Endothelial cell of umbilical vein (primary cell): ENCODE results near the gene TRDMT1.

Source experiments
- EZH2 ChIP-seq: IDR thresholded peaks from 2 replicates; pipeline ENCODE4 v1.6.1; 2012; ENCODE audit warnings: borderline replicate concordance, low read depth, mild to moderate bottlenecking, moderate library complexity, low read length, inconsistent platforms; ENCODE audit not compliant: severe bottlenecking
- JUN ChIP-seq: IDR thresholded peaks from 2 replicates; pipeline ENCODE4 v1.6.1; 2011; ENCODE audit warnings: borderline replicate concordance, low read depth; ENCODE audit not compliant: insufficient read length, insufficient read depth
- POLR2A ChIP-seq: IDR thresholded peaks from 2 replicates; pipeline ENCODE4 v1.6.1; 2012; ENCODE audit warnings: low read depth, mild to moderate bottlenecking, control low read depth, low read length
- POLR2AphosphoS5 ChIP-seq: IDR thresholded peaks from 2 replicates; pipeline ENCODE4 v1.6.1; 2012; ENCODE audit warnings: low read depth, mild to moderate bottlenecking, control low read depth, low read length, moderate library complexity; ENCODE audit not compliant: insufficient read depth
- TF ChIP-seq, protein P1 (sequence below), 2 donors: IDR thresholded peaks; 1 replicate in 1 of 2; 2 replicates in 1 of 2; pipeline ENCODE4 v1.5.1; 2011; ENCODE audit warnings: low read length in 2 of 2, mild to moderate bottlenecking in 2 of 2, moderate library complexity in 2 of 2, control low read depth in 1 of 2, inconsistent platforms in 1 of 2, low read depth in 1 of 2; ENCODE audit not compliant: insufficient read depth in 1 of 2; ENCODE audit errors: extremely low read depth in 1 of 2
- TF ChIP-seq, protein P2 (sequence below): IDR thresholded peaks from 2 replicates; pipeline ENCODE4 v1.6.1; 2011; ENCODE audit not compliant: insufficient read depth, insufficient read length

- TF ChIP-seq EZH2 (no peak), POLR2AphosphoS5 (no peak), POLR2A (no peak), JUN (no peak)
- TF ChIP-seq, protein P1, sequence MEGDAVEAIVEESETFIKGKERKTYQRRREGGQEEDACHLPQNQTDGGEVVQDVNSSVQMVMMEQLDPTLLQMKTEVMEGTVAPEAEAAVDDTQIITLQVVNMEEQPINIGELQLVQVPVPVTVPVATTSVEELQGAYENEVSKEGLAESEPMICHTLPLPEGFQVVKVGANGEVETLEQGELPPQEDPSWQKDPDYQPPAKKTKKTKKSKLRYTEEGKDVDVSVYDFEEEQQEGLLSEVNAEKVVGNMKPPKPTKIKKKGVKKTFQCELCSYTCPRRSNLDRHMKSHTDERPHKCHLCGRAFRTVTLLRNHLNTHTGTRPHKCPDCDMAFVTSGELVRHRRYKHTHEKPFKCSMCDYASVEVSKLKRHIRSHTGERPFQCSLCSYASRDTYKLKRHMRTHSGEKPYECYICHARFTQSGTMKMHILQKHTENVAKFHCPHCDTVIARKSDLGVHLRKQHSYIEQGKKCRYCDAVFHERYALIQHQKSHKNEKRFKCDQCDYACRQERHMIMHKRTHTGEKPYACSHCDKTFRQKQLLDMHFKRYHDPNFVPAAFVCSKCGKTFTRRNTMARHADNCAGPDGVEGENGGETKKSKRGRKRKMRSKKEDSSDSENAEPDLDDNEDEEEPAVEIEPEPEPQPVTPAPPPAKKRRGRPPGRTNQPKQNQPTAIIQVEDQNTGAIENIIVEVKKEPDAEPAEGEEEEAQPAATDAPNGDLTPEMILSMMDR (IDR thresholded peaks at IDR 0.05; ENCODE audit: extremely low read depth in 1 of 2, insufficient read depth in 1 of 2, low read depth in 1 of 2, low read length in 2 of 2) = no peak
- TF ChIP-seq, protein P2, sequence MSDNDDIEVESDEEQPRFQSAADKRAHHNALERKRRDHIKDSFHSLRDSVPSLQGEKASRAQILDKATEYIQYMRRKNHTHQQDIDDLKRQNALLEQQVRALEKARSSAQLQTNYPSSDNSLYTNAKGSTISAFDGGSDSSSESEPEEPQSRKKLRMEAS = no peak
Measured at GRCh38 chr10:17140386-17140761, 61.1 kb downstream of the TRDMT1 start.
